Chondrocyte (in vitro differentiated cells): Measurements from ENCODE around the gene AAGAB. TPM values are rescaled to one million over a fixed set of nuclear protein-coding genes. Genes with fewer than 3 reads are reported as not detected.

Experiments
- DNase-seq: peaks from one replicate; pipeline ENCODE4 v3.0.0; 2021; ENCODE audit warnings: mixed read lengths, low spot score
- H3K27ac Mint-ChIP-seq: one replicate; pipeline ENCODE4 v1.8.0; 2021; ENCODE audit warnings: mild to moderate bottlenecking, moderate library complexity, mixed read lengths; ENCODE audit not compliant: unreplicated experiment
- H3K27me3 Mint-ChIP-seq: 2 replicates; pipeline ENCODE4 v1.8.0; 2021; ENCODE audit warnings: low read depth, mixed read lengths
- H3K36me3 Mint-ChIP-seq: 2 replicates; pipeline ENCODE4 v1.8.0; 2021; ENCODE audit warnings: low read depth, mixed read lengths
- H3K4me1 Mint-ChIP-seq: 2 replicates; pipeline ENCODE4 v1.8.0; 2021; ENCODE audit warnings: low read depth, mild to moderate bottlenecking, mixed read lengths
- H3K4me3 Mint-ChIP-seq: one replicate; pipeline ENCODE4 v1.8.0; 2021; ENCODE audit warnings: mild to moderate bottlenecking, moderate library complexity, mixed read lengths; ENCODE audit not compliant: unreplicated experiment
- H3K9me3 Mint-ChIP-seq: 2 replicates; pipeline ENCODE4 v1.8.0; 2021; ENCODE audit warnings: low read depth, mixed read lengths
- total RNA-seq: library from RNA; stranded (reverse); gene quantifications from 3 replicates; pipeline ENCODE4 v1.2.1, GENCODE V29; 2021
- TF ChIP-seq, protein P1 (sequence below): fragments of 200-600 bp; sonication (generic); IDR thresholded peaks from 2 replicates; pipeline ENCODE4 v1.5.0; 2021; ENCODE audit warnings: antibody characterized with exemption, mild to moderate bottlenecking, moderate library complexity

AAGAB gene
- total RNA-seq, 1 donor from 2014 or later, result 32.0 TPM

- H3K27ac Mint-ChIP-seq, result no peak overlapping the region
These were observed 26.6 kb downstream of the AAGAB start for GRCh38 chr15:67227846-67228245.

GRCh38 chr15:67227431-67227830 lies 27.0 kb downstream of the AAGAB start:
- peaks cover 11% of the 10 kb centered on the region for H3K4me1 Mint-ChIP-seq
- H3K4me3 Mint-ChIP-seq, result no peak overlapping the region
- H3K36me3 Mint-ChIP-seq, result peaks cover 27% of the 10 kb centered on the region
- DNase-seq, result no peak
- TF ChIP-seq, protein P1, sequence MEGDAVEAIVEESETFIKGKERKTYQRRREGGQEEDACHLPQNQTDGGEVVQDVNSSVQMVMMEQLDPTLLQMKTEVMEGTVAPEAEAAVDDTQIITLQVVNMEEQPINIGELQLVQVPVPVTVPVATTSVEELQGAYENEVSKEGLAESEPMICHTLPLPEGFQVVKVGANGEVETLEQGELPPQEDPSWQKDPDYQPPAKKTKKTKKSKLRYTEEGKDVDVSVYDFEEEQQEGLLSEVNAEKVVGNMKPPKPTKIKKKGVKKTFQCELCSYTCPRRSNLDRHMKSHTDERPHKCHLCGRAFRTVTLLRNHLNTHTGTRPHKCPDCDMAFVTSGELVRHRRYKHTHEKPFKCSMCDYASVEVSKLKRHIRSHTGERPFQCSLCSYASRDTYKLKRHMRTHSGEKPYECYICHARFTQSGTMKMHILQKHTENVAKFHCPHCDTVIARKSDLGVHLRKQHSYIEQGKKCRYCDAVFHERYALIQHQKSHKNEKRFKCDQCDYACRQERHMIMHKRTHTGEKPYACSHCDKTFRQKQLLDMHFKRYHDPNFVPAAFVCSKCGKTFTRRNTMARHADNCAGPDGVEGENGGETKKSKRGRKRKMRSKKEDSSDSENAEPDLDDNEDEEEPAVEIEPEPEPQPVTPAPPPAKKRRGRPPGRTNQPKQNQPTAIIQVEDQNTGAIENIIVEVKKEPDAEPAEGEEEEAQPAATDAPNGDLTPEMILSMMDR, result no peak
- H3K9me3 Mint-ChIP-seq, result no peaks in the 10 kb centered on the region
- H3K27ac Mint-ChIP-seq, result no peak overlapping the region
- no peaks in the 10 kb centered on the region for H3K27me3 Mint-ChIP-seq

More at GRCh38 chr15:67227846-67228245, 26.6 kb downstream of the AAGAB start:
- no peak for DNase-seq
- Mint-ChIP-seq H3K4me3 (no peak overlapping the region), H3K9me3 (no peaks in the 10 kb centered on the region), H3K36me3 (peaks cover 29% of the 10 kb centered on the region), H3K4me1 (peaks cover 16% of the 10 kb centered on the region), H3K27me3 (no peaks in the 10 kb centered on the region)
- TF ChIP-seq, protein P1, result no peak

GRCh38 chr15:67225336-67225735 lies 29.1 kb downstream of the AAGAB start:
- Mint-ChIP-seq H3K27me3 (no peaks in the 10 kb centered on the region), H3K9me3 (no peaks in the 10 kb centered on the region), H3K4me3 (no peak overlapping the region), H3K4me1 (peaks cover 9% of the 10 kb centered on the region), H3K27ac (peak overlapping the region; percentile 3), H3K36me3 (peaks cover 13% of the 10 kb centered on the region)
- TF ChIP-seq, protein P1, result no peak
- no peak for DNase-seq

DNA sequence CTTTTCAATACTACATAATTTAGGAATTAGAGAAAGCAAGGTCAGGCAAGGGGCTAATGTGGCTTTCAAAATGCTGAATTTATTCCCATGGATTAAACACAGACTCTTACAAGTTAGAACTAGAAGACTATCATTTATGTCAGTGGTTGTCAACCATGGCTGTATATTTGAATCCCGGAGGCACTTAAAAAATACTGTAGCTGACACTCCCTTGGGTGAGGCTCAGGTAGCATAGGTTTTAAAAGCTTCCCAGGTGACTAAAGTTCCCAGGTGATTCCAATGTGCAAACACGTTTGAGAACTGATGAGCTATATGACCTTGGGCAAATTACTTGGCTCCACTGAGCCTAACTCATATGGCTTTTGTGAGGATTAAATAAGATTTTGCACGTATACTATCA lies 29.6 kb downstream of the AAGAB start:
- H3K36me3 Mint-ChIP-seq, result peaks cover 16% of the 10 kb centered on the region
- H3K27me3 Mint-ChIP-seq, result no peaks in the 10 kb centered on the region
- no peak overlapping the region for H3K27ac Mint-ChIP-seq
- TF ChIP-seq, protein P1, result no peak
- DNase-seq, result no peak
- no peaks in the 10 kb centered on the region for H3K9me3 Mint-ChIP-seq
- H3K4me3 Mint-ChIP-seq, result no peak overlapping the region
- peaks cover 9% of the 10 kb centered on the region for H3K4me1 Mint-ChIP-seq

- no peaks in the 10 kb centered on the region for H3K27me3 Mint-ChIP-seq
- peaks cover 7% of the 10 kb centered on the region for H3K36me3 Mint-ChIP-seq
- no peak overlapping the region for H3K4me3 Mint-ChIP-seq
- DNase-seq, result no peak
- no peak overlapping the region for H3K27ac Mint-ChIP-seq
- H3K9me3 Mint-ChIP-seq, result no peaks in the 10 kb centered on the region
- TF ChIP-seq, protein P1, result no peak
- no peaks in the 10 kb centered on the region for H3K4me1 Mint-ChIP-seq
These were observed 35.2 kb downstream of the AAGAB start for GRCh38 chr15:67219288-67219687.
